A673 (cell line): ENCODE results near the gene PNN.

ENCODE experiments used
- EZH2 ChIP-seq: fragments of 200-600 bp; sonication (generic); IDR thresholded peaks from 2 replicates; pipeline ENCODE4 v1.6.1; 2017; ENCODE audit warnings: borderline replicate concordance, low read depth, mild to moderate bottlenecking, mixed read lengths, antibody characterized with exemption, low read length; ENCODE audit not compliant: poor library complexity, severe bottlenecking
- TF ChIP-seq, protein P1 (sequence below): fragments of 300-800, 200-600 bp; sonication (generic); conservative IDR thresholded peaks from 2 replicates; pipeline ENCODE4 v1.5.1; 2017; ENCODE audit warnings: low read depth, mild to moderate bottlenecking, antibody characterized with exemption, low read length, moderate library complexity, mixed read lengths

DNA sequence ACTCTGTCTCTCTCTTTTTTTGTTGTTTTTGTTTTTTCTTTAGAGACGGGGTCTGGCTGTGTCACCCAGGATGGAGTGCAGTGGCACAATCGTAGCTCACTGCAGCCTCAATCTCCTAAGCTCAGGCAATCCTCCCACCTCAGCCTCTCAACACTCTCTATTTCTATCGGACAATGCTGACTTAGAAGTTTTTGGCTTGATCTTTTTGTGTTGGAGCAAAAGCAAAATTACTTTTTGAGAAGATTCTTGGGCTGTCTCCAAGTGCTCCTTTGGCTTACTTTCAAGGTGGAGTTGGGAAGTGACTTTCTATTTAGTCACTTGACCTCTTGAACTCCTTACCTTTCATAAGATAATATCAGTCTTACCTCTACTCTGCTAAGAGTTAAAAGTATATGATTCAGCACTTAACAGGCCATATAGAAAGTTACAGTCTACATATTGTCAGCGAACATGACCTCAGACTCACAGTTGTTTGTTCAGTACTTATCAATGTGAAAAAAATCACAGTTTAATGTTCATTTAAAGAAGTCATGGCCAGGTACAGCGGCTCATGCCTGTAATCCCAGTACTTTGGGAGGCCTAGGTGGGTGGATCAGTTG lies 43.2 kb downstream of the PNN start:
- TF ChIP-seq, protein P1, sequence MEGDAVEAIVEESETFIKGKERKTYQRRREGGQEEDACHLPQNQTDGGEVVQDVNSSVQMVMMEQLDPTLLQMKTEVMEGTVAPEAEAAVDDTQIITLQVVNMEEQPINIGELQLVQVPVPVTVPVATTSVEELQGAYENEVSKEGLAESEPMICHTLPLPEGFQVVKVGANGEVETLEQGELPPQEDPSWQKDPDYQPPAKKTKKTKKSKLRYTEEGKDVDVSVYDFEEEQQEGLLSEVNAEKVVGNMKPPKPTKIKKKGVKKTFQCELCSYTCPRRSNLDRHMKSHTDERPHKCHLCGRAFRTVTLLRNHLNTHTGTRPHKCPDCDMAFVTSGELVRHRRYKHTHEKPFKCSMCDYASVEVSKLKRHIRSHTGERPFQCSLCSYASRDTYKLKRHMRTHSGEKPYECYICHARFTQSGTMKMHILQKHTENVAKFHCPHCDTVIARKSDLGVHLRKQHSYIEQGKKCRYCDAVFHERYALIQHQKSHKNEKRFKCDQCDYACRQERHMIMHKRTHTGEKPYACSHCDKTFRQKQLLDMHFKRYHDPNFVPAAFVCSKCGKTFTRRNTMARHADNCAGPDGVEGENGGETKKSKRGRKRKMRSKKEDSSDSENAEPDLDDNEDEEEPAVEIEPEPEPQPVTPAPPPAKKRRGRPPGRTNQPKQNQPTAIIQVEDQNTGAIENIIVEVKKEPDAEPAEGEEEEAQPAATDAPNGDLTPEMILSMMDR: no peak
- no peak for TF ChIP-seq EZH2
